GM12801 (cell line): ENCODE measurements around the gene PRKAR1B.

Experiments
- TF ChIP-seq, protein P1 (sequence below): IDR thresholded peaks from one replicate; pipeline ENCODE4 v1.5.1; 2011; ENCODE audit warnings: control low read depth; ENCODE audit not compliant: insufficient read length; ENCODE audit errors: extremely low read depth

The PRKAR1B gene

DNA sequence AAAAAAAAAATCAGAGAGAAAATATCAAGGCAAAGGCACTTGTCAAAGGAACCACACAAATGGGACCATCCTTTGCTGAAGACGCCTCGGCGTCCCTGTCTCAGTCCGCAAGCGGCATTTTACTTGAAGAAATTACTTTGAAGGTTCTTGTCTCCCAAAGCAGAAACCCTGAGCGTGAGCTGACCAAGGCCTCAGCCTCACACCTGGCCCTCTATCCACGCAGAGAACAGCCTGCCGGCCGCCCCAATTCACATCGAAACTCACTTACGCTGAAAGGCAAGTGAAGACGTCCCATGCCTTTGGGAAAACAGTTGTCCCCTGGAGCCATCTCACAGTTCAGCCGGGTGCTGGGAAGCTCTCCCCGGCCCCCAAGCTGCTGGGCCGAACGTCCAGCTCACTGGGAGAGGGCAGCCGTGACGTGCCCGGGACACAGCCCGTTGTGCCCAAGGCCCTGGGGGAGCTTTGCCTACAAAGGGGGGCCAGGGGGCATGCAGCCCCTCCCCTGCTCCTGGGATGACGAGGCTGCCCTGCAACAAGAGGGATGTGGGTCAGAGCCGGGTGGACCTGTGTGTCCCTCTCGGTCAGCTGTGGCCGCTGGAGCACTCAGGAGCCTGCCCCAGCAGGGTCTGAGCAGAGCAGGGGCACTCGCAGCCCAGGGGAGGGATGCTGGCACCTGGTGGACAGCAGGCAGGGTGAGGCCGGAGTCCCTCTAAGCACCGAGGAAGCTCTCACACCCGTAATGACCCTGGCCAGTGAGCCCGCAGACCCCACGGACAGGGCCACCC lies 157.8 kb downstream of the PRKAR1B start:
- TF ChIP-seq, protein P1, sequence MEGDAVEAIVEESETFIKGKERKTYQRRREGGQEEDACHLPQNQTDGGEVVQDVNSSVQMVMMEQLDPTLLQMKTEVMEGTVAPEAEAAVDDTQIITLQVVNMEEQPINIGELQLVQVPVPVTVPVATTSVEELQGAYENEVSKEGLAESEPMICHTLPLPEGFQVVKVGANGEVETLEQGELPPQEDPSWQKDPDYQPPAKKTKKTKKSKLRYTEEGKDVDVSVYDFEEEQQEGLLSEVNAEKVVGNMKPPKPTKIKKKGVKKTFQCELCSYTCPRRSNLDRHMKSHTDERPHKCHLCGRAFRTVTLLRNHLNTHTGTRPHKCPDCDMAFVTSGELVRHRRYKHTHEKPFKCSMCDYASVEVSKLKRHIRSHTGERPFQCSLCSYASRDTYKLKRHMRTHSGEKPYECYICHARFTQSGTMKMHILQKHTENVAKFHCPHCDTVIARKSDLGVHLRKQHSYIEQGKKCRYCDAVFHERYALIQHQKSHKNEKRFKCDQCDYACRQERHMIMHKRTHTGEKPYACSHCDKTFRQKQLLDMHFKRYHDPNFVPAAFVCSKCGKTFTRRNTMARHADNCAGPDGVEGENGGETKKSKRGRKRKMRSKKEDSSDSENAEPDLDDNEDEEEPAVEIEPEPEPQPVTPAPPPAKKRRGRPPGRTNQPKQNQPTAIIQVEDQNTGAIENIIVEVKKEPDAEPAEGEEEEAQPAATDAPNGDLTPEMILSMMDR = no peak

DNA sequence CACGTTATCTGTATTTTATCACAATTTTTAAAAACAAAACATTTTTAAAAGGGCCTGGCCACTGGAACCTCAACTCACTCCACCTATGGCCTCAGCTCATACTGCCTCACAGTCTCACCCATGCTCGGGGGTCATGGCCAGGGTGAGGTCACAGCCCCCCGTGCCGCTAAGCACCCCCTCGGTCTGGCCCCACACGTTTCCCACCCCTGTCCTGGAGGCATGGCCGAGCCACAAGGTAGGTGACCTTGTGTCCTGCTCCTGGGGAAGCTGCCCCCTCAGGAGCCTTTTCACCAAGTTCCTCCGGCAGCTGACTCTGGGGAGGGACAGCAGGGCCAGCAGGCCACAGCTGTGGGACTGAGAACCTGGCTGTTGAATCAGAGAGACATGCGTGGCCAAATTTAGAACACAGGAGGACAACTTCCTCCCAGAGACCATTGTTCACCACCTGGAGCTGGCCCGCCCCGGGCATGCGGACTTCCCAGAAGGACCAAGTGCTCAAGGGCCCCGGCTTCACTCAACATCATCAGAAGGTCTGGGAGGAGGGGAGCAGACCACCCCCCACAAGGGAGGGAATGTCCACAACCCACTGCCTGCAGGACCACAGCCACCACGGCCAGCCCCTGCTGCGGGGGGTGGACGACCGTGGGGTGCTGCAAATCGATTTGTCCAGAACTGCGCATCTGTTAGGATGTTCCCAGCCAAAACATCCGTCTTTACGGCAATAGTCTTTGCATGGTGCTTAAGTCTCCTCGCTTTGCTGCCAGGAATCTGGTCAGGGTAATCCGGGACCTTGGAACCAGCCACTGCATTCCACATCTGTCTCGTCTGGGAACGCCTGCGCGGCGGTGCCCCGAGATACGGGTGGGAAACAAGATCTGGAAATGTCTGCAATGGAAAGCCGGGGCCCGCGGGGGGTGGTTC lies 158.8 kb downstream of the PRKAR1B start:
- TF ChIP-seq, protein P1 = no peak

- TF ChIP-seq, protein P1 = no peak
These were observed 159.7 kb downstream of the PRKAR1B start for GRCh38 chr7:567305-567883.

GRCh38 chr7:566100-566499 lies 161.0 kb downstream of the PRKAR1B start:
- TF ChIP-seq, protein P1 = no peak

DNA sequence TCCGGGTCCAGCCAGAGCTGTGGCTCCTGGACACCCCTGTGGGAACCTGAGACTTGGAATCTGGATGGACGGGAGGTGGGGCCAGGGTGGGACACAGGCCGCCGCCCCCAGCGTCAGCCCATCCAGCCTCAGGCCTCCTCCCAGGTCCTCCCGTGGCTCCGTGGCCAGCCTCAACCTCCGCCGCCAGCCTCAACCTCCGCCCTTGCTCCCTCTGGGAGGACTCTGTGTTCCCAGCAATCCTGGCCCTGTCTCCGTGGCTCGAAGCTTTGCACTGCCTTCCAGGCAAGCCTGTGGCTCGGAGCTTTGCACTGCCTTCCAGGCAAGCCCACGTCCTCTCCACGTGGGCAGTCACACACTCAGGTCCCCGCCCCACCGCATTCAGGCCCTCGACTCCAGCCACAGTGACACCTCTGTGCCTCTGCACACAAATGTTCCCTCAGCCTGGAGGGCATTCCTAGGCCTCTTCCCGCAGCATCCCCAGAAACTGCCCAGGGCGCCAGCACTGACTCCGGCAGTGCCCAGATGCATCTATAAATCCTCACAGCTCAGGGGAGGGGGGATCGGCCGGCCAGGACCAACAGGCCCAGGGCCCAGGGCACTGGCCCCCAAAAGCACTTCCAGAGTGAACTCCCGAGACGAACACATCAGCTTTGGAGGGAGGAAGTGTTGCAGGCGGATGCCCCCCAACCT lies 162.8 kb downstream of the PRKAR1B start:
- TF ChIP-seq, protein P1 = no peak

DNA sequence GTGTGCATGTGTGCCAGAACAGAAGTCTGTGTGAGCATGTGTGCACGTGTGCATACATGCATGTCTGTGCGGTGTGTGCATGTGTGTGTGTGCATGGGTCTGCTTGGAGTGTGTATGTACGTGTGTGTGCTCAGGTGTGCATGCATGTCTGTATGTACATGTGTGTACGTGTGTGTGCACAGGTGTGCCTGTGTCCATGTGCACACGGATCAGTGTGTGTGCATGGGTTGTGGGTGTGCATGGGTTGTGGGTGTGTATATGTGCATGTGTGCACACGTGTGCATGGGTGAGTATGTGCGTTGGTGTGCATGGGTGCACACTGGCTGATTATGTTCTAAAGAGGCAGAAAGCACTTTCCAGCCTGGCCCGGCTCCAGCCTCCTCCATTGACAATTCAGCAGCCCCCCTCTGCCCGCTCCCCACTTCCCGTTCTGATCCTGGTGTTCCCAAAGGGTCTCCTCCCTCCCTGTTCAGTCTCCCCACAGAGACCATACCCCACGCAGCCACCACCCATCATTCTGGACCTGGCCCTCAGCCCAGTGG lies 163.4 kb downstream of the PRKAR1B start:
- TF ChIP-seq, protein P1 = no peak
